Tibial nerve (tissue), 3 donors: ENCODE data around the gene PTF1A.

Experiments used
- CTCF ChIP-seq, 5 experiments: fragments of 200-600 bp in 3 of 5; fragments of 450-650 bp in 2 of 5; sonication (generic) in 3 of 5; IDR thresholded peaks; one replicate each; pipeline ENCODE4 v1.5.1; 2016 to 2019; ENCODE audit warnings: antibody characterized with exemption in 5 of 5, mild to moderate bottlenecking in 3 of 5, moderate library complexity in 2 of 5
- POLR2A ChIP-seq, 2 donors: fragments of 450-650 bp; IDR thresholded peaks; one replicate each; pipeline ENCODE4 v1.6.1; 2017; ENCODE audit warnings: antibody characterized with exemption in 2 of 2, mild to moderate bottlenecking in 2 of 2, moderate library complexity in 2 of 2

- TF ChIP-seq CTCF (IDR thresholded peaks at IDR 0.05): peak; percentile 64 to 70 (median 65)
- TF ChIP-seq POLR2A (IDR thresholded peaks at IDR 0.05): no peak
Observed at GRCh38 chr10:23158370-23158769, 33.7 kb upstream of the PTF1A start.
